C4-2B (cell line): ENCODE data around the gene ADD3.

Experiments used
- CTCF ChIP-seq: fragments of 450-650 bp; conservative IDR thresholded peaks from 2 replicates; pipeline ENCODE4 v1.5.1; 2017; ENCODE audit warnings: mild to moderate bottlenecking
- ZFX ChIP-seq: fragments of 450-650 bp; IDR thresholded peaks from 2 replicates; pipeline ENCODE4 v1.6.1; 2017

- TF ChIP-seq CTCF, result no peak
- no peak for TF ChIP-seq ZFX
Measured at GRCh38 chr10:109982812-109983211, 25.0 kb upstream of the ADD3 start.
